PC-9 (cell line): ENCODE data around the gene LRIG2.
"Not testable (repeated sequence)": the region's sequence is repeated elsewhere in the genome, so short reads cannot be mapped to it uniquely, and the experiment has no call there.

Experiments
- EZH2 ChIP-seq: fragments of 200-600 bp; sonication (generic); IDR thresholded peaks from 2 replicates; pipeline ENCODE4 v1.8.0; 2017; ENCODE audit warnings: antibody characterized with exemption, low read depth
- TF ChIP-seq, protein P1 (sequence below): fragments of 200-600 bp; sonication (generic); conservative IDR thresholded peaks from 2 replicates; pipeline ENCODE4 v1.6.1; 2017; ENCODE audit warnings: mixed run types, antibody characterized with exemption, mild to moderate bottlenecking, moderate library complexity

DNA sequence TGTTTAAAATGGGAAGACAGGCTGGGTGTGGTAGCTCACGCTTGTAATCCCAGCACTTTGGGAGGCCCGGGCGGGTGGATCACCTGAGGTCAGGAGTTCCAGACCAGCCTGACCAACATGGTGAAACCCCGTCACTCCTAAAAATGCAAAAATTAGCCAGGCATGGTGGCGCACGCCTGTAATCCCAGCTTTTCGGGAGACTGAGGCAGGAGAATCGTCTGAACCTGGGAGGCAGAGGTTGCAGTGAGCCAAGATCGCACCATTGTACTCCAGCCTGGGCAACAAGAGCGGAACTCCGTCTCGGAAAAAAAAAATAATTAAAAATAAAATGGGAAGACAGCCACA lies 29.9 kb upstream of the LRIG2 start:
- TF ChIP-seq, protein P1, sequence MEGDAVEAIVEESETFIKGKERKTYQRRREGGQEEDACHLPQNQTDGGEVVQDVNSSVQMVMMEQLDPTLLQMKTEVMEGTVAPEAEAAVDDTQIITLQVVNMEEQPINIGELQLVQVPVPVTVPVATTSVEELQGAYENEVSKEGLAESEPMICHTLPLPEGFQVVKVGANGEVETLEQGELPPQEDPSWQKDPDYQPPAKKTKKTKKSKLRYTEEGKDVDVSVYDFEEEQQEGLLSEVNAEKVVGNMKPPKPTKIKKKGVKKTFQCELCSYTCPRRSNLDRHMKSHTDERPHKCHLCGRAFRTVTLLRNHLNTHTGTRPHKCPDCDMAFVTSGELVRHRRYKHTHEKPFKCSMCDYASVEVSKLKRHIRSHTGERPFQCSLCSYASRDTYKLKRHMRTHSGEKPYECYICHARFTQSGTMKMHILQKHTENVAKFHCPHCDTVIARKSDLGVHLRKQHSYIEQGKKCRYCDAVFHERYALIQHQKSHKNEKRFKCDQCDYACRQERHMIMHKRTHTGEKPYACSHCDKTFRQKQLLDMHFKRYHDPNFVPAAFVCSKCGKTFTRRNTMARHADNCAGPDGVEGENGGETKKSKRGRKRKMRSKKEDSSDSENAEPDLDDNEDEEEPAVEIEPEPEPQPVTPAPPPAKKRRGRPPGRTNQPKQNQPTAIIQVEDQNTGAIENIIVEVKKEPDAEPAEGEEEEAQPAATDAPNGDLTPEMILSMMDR = not testable (repeated sequence)
- TF ChIP-seq EZH2 = not testable (repeated sequence)
